H1 (cell line): ENCODE results near the gene REG1B.

Source experiments
- CHD2 ChIP-seq: IDR thresholded peaks from 2 replicates; pipeline ENCODE4 v1.6.1; 2012; ENCODE audit warnings: low read length, improper control_type of control experiment
- CTCF ChIP-seq, 3 experiments: IDR thresholded peaks; 1 replicate in 2 of 3; 2 replicates in 1 of 3; pipeline versions ENCODE4 v1.5.1 to v1.6.1; 2011; ENCODE audit warnings: low read length in 3 of 3, mild to moderate bottlenecking in 3 of 3, inconsistent platforms in 2 of 3, low read depth in 1 of 3, moderate library complexity in 1 of 3; ENCODE audit not compliant: insufficient read depth in 1 of 3; ENCODE audit errors: control extremely low read depth in 1 of 3
- EZH2 ChIP-seq: fragments of 200-600 bp; sonication (generic); IDR thresholded peaks from 2 replicates; pipeline ENCODE4 v1.7.1; 2012; ENCODE audit warnings: low read depth, mild to moderate bottlenecking, moderate library complexity, low read length, inconsistent platforms; ENCODE audit not compliant: severe bottlenecking
- HDAC2 ChIP-seq, 2 experiments: fragments of 300-600 bp in 1 of 2; sonication (generic) in 1 of 2; IDR thresholded peaks; 2 replicates each; pipeline ENCODE4 v1.6.1; 2011 to 2012; ENCODE audit warnings: low read depth in 2 of 2, low read length in 2 of 2, mild to moderate bottlenecking in 2 of 2, moderate library complexity in 2 of 2, borderline replicate concordance in 1 of 2, inconsistent platforms in 1 of 2
- JUND ChIP-seq: IDR thresholded peaks from 2 replicates; pipeline ENCODE4 v1.6.1; 2011; ENCODE audit warnings: mild to moderate bottlenecking, improper control_type of control experiment, low read length
- KDM5A ChIP-seq: fragments of 200-600 bp; IDR thresholded peaks from 2 replicates; pipeline ENCODE4 v1.7.1; 2012; ENCODE audit warnings: mild to moderate bottlenecking, low read length, inconsistent platforms, mixed read lengths
- MAX ChIP-seq: IDR thresholded peaks from 2 replicates; pipeline ENCODE4 v1.6.1; 2012; ENCODE audit warnings: inconsistent platforms
- POLR2A ChIP-seq, 2 experiments: IDR thresholded peaks; 1 replicate in 1 of 2; 2 replicates in 1 of 2; pipeline ENCODE4 v1.6.1; 2011; ENCODE audit warnings: low read depth in 2 of 2, low read length in 2 of 2, mild to moderate bottlenecking in 2 of 2; ENCODE audit errors: control extremely low read depth in 1 of 2
- SP1 ChIP-seq: IDR thresholded peaks from 2 replicates; pipeline ENCODE4 v1.6.1; 2011; ENCODE audit warnings: low read depth, low read length
- SP4 ChIP-seq: IDR thresholded peaks from 2 replicates; pipeline ENCODE4 v1.6.1; 2012; ENCODE audit warnings: low read length, inconsistent platforms
- TEAD4 ChIP-seq: IDR thresholded peaks from 2 replicates; pipeline ENCODE4 v1.6.1; 2012; ENCODE audit warnings: low read depth, low read length, inconsistent platforms, mixed read lengths

- TF ChIP-seq SP4 (no peak), CTCF (IDR thresholded peaks at IDR 0.05; ENCODE audit: control extremely low read depth in 1 of 3, insufficient read depth in 1 of 3, low read depth in 1 of 3, low read length in 3 of 3) (no peak), JUND (no peak), TEAD4 (no peak), POLR2A (IDR thresholded peaks at IDR 0.05; ENCODE audit: control extremely low read depth in 1 of 2, low read depth in 2 of 2, low read length in 2 of 2) (no peak), CHD2 (no peak), KDM5A (no peak), MAX (no peak), EZH2 (no peak), SP1 (no peak), HDAC2 (IDR thresholded peaks at IDR 0.05; ENCODE audit: borderline replicate concordance in 1 of 2, low read depth in 2 of 2, low read length in 2 of 2) (no peak)
Observed at GRCh38 chr2:79128406-79128805, 40.6 kb upstream of the REG1B start.
